Eye (tissue), 1 donor: ENCODE data around the gene TIE1.
A peak's percentile ranks its signal among the peaks of the same experiment; 100 is the strongest.

Experiments used
- DNase-seq: peaks from one replicate; pipeline ENCODE4 v3.0.0-alpha.2; 2015

Gene TIE1

DNA sequence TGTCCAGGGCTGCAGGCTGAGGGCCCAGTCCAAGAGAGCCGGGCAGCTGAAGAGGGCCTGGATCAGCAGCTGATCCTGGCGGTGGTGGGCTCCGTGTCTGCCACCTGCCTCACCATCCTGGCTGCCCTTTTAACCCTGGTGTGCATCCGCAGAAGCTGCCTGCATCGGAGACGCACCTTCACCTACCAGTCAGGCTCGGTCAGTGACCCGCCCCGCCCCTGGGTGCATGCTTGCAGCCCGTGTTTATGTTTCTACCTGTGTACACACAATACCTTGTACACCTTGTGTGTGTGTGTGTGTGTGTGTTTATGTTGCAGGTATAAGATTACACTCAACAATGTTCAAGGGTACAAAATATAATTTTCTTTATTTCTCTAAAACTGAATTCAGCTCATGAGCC is 13.0 kb downstream of the TIE1 start:
- DNase-seq, result no peak

DNA sequence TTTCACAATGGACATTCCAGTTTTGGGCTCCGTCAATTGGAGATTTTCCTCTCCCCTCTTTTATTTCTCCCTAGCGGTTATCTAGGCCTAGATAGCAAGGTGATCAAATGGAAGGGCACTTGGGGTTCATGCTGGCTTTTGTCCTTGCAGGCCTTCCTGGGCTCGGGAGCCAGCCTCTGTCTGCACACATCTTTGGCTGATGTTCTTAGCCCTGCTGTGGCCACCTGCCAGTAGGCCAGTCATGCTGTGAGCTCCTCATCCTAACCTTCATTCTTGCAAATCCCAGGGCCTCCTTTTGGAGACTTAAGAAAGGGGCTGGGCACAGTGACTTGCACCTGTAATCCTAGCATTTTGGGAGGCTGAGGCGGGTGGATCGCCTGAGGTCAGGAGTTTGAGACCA is 13.5 kb downstream of the TIE1 start:
- DNase-seq, result no peak

DNA sequence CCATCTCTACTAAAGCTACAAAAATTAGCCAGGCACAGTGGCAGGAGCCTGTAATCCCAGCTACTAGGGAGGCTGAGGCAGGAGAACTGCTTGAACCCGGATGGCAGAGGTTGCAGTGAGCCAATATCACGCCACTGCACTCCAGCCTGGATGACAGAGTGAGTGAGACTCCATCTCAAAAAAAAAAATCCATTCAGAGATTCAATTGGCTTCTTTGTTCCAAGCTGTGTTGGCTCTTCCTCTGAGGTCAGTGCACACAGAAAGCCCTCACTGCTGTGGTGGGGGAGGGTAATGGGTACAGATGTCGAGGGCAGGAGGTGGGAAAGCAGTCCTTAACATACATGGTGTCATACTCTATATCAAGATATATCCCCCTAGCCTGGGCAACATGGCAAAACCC is 14.7 kb downstream of the TIE1 start:
- DNase-seq, result no peak

DNA sequence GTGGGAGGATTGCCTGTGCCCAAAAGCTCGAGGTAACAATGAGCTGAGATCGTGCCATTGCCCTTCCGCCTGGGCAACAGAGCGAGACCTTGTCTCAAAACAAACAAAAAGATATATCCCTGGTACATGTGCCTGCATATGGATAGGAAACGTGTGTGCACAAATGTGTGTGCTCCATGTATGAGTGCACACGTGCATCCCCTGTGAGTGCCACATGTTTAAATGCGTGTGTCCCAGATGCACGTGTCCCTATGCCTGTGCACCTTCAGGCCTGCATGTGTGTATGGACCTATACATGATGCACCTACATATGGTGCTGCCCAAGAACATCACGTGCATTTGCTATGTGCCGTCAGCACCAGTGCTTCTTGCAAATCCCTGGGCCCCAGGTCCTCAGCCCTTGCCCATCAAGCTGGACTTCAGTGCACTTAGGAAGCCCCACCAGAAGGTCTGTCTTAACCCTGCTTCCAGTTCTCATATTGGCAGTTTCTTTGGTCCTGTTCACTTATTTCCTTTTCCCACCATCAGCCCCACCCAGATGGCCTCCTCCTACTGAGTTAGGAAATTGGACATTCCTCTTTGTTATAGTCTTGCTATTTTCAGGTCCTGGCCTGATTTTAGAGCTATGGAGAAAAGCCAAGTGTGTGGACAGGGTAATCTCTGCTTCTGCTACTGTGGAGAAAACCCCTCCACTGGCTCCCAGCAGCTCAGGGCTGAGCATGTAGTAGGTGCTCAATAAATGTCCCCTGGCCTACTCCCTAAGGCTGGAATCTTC is 15.4 kb downstream of the TIE1 start:
- no peak for DNase-seq

DNA sequence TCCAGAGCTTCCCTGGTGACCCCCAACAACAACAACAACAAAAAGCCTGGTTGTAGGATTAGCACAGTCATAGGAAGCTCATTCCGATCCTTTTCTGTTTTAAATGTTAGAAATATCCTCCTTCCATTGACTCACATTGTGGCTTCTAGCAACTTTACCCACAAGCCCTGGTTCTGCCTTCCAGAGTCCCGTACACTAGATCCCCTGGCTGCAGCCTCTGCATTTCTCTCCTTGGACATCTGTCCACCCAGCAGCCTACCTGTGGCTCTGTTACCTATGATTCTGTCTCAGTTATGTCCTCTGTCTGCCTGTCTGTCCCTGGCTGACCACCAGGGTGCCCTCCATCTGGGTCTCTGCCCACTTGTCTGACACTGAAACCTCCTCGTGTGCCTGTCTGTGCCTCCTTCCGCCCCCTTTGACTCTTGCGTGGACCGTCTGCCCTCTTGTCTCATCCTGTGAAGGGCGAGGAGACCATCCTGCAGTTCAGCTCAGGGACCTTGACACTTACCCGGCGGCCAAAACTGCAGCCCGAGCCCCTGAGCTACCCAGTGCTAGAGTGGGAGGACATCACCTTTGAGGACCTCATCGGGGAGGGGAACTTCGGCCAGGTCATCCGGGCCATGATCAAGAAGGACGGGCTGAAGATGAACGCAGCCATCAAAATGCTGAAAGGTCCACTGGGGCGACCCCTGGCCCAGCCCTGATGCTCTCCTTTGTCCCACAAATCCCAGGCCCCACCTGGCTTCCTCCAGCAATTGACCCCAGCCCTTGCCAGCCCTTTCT is 16.1 kb downstream of the TIE1 start:
- DNase-seq, result no peak

DNA sequence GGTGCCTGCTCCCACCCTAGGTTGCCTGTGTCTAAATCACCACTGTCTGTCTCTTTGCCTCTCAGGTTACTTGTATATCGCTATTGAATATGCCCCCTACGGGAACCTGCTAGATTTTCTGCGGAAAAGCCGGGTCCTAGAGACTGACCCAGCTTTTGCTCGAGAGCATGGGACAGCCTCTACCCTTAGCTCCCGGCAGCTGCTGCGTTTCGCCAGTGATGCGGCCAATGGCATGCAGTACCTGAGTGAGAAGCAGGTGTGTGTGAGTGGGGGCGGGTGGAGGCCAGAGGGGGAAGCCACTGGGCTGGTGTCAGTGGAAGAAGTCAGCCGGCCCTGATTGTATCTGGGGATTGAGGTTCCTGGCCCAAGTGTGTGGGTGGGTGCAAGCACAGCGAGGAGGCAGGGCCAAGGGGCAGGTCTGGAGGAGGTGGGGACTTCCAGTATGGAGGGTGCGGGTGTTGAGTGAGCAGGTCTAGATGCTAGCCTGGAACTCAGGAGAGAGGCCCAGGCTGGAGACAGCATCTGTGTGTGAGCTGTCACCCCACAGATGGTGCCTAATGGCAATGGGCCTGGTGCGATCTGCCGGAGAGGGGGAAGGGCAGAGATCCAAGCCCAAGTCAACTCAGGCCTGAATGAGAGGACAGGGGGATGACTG is 17.2 kb downstream of the TIE1 start:
- peak; percentile 27 for DNase-seq

DNA sequence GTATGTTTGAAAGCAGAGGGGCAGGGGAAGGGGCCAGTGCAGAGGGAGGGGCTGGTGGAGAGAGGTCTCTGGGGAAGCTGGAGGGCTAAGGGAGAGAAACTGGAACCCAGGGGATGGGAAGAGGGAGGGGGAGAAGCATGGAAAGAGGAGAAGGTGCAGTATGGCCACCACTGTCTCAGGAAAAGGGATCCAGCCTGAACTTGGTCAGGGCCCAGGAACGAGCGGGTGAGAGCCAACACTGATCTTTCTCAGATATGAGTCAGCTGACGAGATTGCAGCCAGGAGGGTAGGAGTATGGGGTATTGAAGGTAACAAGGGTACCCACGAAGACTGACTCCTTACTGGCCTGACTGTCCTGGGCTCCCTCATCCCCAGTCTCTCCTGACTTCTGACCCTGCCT is 18.0 kb downstream of the TIE1 start:
- DNase-seq, result no peak

DNA sequence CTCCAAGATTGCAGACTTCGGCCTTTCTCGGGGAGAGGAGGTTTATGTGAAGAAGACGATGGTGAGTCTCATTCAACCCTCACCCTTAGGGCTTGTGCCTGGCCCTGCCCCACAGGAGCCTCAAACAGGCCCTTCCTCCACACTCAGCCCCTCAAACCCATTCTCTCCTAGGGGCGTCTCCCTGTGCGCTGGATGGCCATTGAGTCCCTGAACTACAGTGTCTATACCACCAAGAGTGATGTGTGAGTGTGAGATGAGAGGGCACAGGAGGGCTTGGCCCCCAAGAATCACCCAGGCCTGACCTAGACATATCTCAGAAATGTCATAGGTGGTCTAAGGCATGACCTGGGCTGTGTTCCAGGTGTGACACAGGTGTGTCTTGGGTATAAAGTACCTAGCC is 18.5 kb downstream of the TIE1 start:
- no peak for DNase-seq

DNA sequence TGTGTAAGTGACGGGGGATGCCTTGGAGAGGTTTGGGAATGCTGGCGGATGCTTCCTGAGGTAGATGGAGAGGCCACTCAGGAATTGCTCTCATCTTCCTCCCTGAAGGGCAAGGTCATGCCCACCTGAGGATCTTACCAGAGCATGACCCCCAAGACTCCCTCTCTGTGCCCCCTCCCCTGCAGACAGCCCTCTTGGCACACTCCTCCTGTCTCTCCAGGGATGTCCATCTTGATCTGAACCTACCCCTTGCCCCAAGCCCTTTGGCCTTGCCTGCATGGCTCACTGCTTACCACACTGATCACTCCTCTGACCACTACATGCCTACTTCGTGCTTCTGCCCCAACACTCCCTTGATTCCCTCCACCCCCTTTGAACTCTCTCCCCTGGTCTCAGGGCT is 19.0 kb downstream of the TIE1 start:
- no peak for DNase-seq

DNA sequence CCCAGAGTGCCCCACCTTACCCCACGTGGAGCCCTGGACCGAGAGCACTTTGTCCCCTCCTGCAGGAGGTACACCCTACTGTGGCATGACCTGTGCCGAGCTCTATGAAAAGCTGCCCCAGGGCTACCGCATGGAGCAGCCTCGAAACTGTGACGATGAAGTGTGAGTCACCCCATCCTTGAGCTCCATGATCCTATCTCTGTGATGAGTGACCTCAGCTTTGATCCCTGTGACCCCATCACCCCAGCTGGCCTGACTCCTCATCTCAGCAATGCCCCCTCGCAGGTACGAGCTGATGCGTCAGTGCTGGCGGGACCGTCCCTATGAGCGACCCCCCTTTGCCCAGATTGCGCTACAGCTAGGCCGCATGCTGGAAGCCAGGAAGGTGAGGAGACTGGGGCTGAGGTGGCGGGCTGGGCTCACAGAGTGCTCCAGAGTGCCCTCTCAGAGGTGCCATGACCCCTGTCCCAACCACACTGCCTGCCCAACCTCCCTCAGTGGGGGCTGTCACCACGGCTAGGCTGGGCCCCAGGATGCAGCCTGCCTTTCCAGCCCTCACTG is 20.6 kb downstream of the TIE1 start:
- DNase-seq, result no peak

DNA sequence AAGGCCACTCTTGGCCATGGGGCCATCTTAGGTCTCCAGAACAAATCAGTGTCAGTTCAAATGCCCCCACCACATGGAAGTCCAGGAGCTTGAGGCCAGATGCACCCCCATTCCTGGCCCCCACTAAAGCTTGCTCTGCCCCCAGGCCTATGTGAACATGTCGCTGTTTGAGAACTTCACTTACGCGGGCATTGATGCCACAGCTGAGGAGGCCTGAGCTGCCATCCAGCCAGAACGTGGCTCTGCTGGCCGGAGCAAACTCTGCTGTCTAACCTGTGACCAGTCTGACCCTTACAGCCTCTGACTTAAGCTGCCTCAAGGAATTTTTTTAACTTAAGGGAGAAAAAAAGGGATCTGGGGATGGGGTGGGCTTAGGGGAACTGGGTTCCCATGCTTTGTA is 21.7 kb downstream of the TIE1 start:
- DNase-seq, result no peak

DNA sequence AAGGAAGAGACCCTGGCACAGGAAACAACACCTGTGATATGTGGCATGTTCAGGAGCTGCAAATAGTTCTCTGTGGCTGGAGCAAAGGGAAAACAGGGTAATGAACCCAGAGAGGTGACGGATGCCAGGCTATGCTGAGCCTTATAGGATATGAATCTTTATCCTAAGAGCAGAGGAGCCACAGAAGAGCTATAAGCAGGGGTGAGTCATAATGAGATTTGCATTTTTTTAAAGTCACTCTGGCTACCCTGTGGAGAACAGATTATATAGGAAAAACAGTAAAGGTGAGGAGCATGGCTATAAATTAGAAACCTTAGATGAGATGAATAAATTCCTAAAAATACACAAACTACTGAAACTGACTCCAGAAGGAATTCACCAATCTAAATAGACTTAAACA is 24.0 kb downstream of the TIE1 start:
- no peak for DNase-seq

DNA sequence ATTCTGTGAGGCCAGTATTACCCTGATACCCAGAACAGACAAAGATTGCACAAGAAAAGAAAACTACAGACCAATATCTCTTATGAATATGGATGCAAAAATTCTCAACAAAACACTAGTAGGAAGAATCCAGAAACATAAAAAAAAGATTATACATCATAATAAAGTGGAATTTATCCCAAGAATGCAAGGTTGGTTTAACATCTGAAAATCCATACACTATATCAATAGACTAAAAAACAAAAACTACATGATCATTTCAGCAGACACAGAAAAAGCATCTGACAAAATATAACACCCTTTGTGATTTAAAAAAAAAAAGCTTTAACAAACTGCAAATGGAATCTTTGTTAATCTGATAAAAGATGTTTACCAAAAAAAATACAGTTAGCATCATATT is 24.6 kb downstream of the TIE1 start:
- no peak for DNase-seq

DNA sequence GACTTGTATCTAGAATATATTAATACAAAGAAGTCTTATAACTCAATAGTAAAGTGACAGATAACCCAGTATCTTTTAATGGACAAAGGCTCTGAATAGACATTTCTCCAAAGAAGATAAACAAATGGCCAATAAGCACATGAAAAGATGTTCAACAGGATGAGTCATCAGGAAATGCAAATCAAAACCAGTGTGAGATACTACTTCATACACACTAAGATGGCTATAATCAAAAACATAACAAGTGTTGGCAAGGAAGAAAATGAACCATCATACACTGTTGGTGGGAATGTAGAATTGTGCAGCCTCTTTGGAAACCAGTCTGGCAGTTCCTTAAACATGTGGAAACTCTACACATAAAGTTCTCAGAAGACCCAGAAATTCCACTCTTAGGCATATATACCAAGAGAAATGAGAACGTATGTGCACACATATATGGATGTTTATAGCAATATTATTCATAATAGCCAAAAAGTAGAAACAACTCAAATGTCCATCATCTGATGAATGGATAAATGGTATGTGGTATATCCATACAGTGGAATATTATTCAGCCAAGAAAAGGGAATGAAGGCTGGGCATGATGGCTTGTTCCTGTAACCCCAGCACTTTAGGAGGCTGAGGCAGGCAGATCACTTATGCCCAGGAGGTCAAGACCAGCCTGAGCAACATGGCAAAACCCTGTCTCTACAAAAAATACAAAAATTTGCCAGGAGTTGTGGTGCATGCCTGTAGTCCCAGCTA is 26.9 kb downstream of the TIE1 start:
- no peak for DNase-seq

DNA sequence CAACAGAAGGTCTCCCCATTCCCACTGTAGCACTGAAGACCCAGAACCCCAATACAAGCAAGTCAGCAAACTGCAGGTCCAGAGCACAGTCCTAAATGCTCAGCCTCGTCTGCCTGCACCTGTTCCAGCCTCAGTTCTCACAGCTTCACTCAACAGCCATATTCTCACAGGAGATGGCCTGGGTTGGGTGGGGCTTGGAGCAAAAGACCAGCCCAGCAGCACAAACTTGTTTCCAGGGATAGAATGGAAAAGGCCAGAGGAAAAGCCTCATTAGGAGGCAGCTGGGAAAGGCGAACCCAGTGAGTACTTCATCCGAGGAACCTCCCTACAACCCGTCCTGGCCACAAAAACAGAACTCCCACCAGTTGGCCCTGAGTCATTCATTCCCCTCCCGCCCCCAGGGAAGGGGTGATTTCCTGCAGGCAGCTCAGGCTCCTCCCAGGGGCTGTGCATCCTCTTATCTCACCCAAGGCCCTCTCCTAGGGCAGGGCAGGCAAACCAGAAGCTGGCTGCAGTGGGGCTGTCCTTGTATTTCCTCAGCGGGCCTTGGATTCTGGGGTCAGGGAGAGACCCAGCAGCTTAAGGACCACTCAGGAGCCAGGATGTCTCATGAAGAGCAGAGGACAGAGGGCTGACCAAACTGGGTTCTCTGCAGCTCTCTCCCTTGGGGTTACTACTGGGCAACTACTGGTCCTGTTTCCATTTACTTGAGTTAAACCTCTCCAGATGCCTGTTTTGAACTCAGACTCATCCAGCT is 29.4 kb downstream of the TIE1 start:
- no peak for DNase-seq

DNA sequence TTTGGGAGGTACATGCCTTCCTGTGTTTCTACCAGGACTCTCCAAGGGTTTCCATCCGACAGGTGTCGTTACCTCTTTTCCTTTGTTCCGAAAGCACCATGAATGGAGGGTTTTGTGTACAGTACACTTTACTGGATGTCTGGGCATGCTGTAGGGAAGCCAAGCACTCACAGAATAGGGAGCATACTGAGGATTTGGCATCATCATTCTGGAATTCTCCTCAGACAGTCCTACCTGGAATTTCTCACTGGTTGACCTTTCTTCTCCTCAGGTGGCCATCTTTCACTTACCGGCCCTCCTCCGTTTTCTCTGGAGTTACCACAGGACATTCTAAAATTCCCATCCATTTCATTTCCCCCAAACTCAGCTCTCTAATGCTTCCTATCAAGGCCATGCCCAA is 30.9 kb downstream of the TIE1 start:
- no peak for DNase-seq

DNA sequence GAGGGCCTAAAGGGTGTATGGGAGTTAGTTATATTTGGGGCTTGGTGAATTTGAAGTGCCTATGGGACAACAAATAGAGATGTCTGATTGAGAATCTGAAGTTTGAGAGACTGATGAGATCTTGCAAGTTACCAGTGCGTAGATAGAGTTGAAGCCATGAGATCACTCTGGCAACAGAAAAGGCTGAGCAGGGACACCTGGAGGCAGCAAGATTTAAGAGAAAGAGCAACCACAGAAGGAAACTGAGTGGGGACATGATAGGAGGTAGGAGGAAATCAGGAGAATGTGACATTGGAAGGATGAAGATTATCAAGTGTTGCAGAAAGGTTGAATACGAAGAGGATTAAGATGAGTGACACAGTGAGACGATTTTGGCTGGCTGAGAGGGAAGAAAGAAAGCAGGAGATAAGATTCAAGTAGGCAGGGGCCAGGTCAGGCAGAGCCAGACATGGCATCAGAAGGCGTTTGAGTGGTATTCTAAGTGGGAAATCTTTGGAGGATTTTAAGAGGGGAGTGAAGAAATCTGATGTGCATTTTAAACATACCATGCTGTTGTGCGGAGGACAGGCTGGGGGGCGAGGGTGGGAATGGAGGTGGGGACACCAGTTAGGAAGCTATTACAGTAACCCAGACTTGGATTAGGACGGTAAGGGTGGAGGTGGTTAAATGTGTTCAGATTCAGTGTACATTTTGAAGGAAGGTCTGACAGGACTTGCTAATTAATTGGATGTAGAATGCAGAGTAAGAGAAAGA is 33.8 kb downstream of the TIE1 start:
- DNase-seq, result no peak

DNA sequence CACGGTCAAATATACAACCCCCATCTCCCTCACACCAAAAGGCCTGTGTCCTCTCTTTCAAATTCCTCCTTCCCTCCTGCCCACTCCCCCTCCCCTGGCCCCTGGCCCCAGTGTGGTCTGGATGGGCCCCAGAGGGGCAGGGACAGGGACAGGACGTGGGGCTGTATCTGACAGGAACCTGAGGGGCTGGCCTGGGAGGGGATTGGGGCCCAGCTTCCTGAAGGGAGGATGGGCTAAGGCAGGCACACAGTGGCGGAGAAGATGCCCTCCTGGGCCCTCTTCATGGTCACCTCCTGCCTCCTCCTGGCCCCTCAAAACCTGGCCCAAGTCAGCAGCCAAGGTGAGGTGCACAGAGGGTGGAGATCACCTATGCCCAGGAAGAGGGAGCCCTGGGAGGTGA is 36.8 kb downstream of the TIE1 start, which contains the start of gene MPL:
MPL (plus strand) TSS at position 231 of the 400 bp plus-strand sequence; CDS start at position 262, 31 bp downstream.
- DNase-seq, result no peak

DNA sequence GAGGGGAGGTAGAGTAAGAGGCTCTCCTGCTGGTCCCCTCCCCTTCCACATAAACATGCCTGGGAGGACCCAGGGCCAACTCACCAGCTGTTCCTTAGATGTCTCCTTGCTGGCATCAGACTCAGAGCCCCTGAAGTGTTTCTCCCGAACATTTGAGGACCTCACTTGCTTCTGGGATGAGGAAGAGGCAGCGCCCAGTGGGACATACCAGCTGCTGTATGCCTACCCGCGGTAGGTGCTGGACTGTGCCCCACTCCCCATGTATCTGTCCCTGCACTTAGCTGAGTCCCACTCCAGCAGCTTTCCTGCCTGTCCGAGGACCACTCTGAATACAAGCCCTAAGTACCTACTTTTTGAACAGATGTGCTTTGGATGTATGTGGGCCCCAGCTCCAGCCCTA is 37.2 kb downstream of the TIE1 start:
- DNase-seq, result no peak

DNA sequence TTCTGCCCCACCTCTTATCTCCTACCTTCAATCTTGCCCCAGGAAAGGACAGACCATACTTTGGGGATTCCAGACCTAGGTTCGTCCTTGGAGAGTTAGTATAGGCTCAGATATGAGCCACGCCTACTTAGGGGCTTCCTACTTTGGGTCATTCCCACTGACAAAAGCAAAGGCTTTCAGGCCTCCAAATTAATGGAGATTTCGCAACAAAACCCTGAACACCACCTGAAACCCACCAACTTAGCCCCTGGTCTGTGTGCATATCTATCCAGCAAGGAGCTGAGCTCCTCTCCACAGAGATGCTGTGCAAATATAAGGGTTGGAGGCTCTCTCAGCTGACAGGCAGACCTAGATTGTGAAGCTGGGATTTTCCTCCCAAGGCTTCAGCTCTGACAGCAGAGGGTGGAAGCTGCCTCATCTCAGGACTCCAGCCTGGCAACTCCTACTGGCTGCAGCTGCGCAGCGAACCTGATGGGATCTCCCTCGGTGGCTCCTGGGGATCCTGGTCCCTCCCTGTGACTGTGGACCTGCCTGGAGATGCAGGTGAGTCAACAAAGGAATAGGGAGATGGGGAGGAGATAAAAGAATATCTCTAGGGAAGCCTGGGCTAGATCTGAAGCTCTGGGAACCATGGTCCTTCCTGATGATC is 38.9 kb downstream of the TIE1 start:
- DNase-seq, result no peak

DNA sequence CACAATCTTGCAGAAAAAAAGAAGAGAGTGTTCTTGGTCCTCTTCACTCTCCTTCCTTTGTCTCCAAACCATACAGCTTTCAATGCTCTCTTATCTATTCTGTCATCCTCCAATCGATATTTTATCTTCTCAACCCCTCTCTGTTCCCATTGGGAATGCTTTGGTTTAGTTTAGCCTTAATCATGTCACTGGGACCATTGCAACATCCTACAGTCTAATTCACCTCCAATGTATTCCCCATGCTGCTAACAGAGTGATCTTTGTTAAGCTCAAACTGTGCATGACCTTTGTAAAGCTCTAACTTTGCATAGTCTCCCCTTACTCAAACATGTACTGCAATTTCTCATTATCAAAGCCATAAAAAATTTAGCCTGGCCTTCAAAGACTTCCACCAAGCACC is 39.8 kb downstream of the TIE1 start:
- DNase-seq, result no peak
